HCT116 (cell line): ENCODE data around the gene TEPSIN. TPM values are rescaled to one million over a fixed set of nuclear protein-coding genes. Genes with fewer than 3 reads are reported as not detected.

Source experiments
- ATAC-seq: fragments of 200-7000 bp; cut with Tn5 transposase; 2 replicates; pipeline ENCODE4 v1.9.1; 2020; ENCODE audit warnings: mild to moderate bottlenecking, moderate library complexity
- BruUV-seq: library from RNA; stranded (reverse); fragments of 400-500 nt; replicated peaks from 2 replicates; lab custom pipeline; 2021; lab: Mats Ljungman, UMichigan
- CTCF ChIA-PET: fragments of 300-600 bp; sonication (Branson Sonifier 250); formaldehyde crosslinking; loops from one replicate; lab custom pipeline; 2021; ENCODE audit warnings: antibody characterized with exemption; lab: Charles Lee
- POLR2A ChIA-PET: fragments of 300-600, 350-600 bp; sonication (Branson Sonifier 250); formaldehyde crosslinking; loops from one replicate; lab custom pipeline; 2021; ENCODE audit warnings: antibody characterized with exemption; lab: Charles Lee
- RAD21 ChIA-PET, 2 experiments: fragments of 300-600 bp; sonication (Branson Sonifier 250); formaldehyde crosslinking; loops; one replicate each; lab custom pipeline; 2023; ENCODE audit warnings: low total read pairs in 2 of 2; ENCODE audit not compliant: uncharacterized antibody in 2 of 2, unreplicated experiment in 2 of 2, low non-redundant PET in 1 of 2; lab: Charles Lee
- DNase-seq: peaks from one replicate; pipeline ENCODE4 v3.0.0-alpha.2; 2010; ENCODE audit warnings: low read depth, low spot score
- H2AFZ ChIP-seq: fragments of 200-600 bp; shearing (Covaris generic), sonication (generic); 2 replicates; pipeline ENCODE4 v1.6.1; 2017; ENCODE audit warnings: low read depth, mixed run types, mixed read lengths, antibody characterized with exemption, low read length; ENCODE audit not compliant: poor library complexity, severe bottlenecking
- H3K27ac ChIP-seq: 2 replicates; pipeline ENCODE4 v1.5.1; 2012; ENCODE audit warnings: low read depth, low read length
- H3K27me3 ChIP-seq: fragments of 200-600 bp; sonication (generic); 2 replicates; pipeline ENCODE4 v1.6.1; 2016; ENCODE audit warnings: mixed run types, low read length, mixed read lengths; ENCODE audit not compliant: insufficient read depth
- H3K36me3 ChIP-seq, 2 experiments: fragments of 200-500 bp in 1 of 2; fragments of 200-600 bp in 1 of 2; sonication (Bioruptor generic) in 1 of 2; sonication (generic) in 1 of 2; 2 replicates each; pipeline versions ENCODE4 v1.5.1 to v1.6.1; 2014 to 2016; ENCODE audit warnings: low read length in 2 of 2, inconsistent platforms in 1 of 2, mixed read lengths in 1 of 2, mixed run types in 1 of 2; ENCODE audit not compliant: insufficient read depth in 2 of 2, control insufficient read depth in 1 of 2
- H3K4me1 ChIP-seq, 2 experiments: fragments of 200-600 bp in 1 of 2; sonication (generic) in 1 of 2; 2 replicates each; pipeline versions ENCODE4 v1.5.1 to v1.6.1; 2012 to 2017; ENCODE audit warnings: low read length in 2 of 2, inconsistent platforms in 1 of 2, mild to moderate bottlenecking in 1 of 2, mixed read lengths in 1 of 2, mixed run types in 1 of 2, moderate library complexity in 1 of 2; ENCODE audit not compliant: insufficient read depth in 2 of 2, control insufficient read depth in 1 of 2
- H3K4me2 ChIP-seq: fragments of 200-600 bp; sonication (generic); 2 replicates; pipeline ENCODE4 v1.6.1; 2017; ENCODE audit warnings: mixed run types, low read length, mixed read lengths
- H3K4me3 ChIP-seq, 2 experiments: fragments of 200-600 bp in 1 of 2; sonication (generic) in 1 of 2; replicated peaks in 1 of 2; 2 replicates each; pipeline ENCODE4 v1.5.1; 2011 to 2016; ENCODE audit warnings: low read length in 2 of 2, control low read depth in 1 of 2, low read depth in 1 of 2, mild to moderate bottlenecking in 1 of 2, mixed read lengths in 1 of 2, mixed run types in 1 of 2
- H3K79me2 ChIP-seq: fragments of 200-600 bp; sonication (generic); 2 replicates; pipeline ENCODE4 v1.6.1; 2017; ENCODE audit warnings: mild to moderate bottlenecking, mixed run types, low read length, moderate library complexity, mixed read lengths; ENCODE audit not compliant: insufficient read depth
- H3K9ac ChIP-seq: fragments of 200-600 bp; sonication (generic); 2 replicates; pipeline ENCODE4 v1.6.1; 2016; ENCODE audit warnings: low read length, mixed read lengths
- H3K9me2 ChIP-seq: fragments of 200-600 bp; sonication (generic), shearing (Covaris generic); 2 replicates; pipeline ENCODE4 v1.6.1; 2017; ENCODE audit warnings: mixed run types, mild to moderate bottlenecking, moderate library complexity; ENCODE audit not compliant: insufficient read depth
- H3K9me3 ChIP-seq, 2 experiments: fragments of 200-500 bp in 1 of 2; fragments of 200-600 bp in 1 of 2; sonication (Bioruptor generic) in 1 of 2; sonication (generic) in 1 of 2; 2 replicates each; pipeline ENCODE4 v1.6.1; 2014 to 2017; ENCODE audit warnings: low read length in 2 of 2, mixed read lengths in 2 of 2, inconsistent platforms in 1 of 2, low read depth in 1 of 2, mild to moderate bottlenecking in 1 of 2, mixed run types in 1 of 2, moderate library complexity in 1 of 2; ENCODE audit not compliant: control insufficient read depth in 1 of 2, insufficient read depth in 1 of 2
- H4K20me1 ChIP-seq: fragments of 200-600 bp; sonication (generic), shearing (Covaris generic); 2 replicates; pipeline ENCODE4 v1.6.1; 2017; ENCODE audit warnings: mixed run types, mild to moderate bottlenecking, moderate library complexity; ENCODE audit not compliant: insufficient read depth
- CTCF ChIP-seq, 3 experiments: fragments of 200-600 bp in 1 of 3; sonication (generic) in 1 of 3; IDR thresholded peaks in 2 of 3; conservative IDR thresholded peaks in 1 of 3; 2 replicates each; pipeline ENCODE4 v1.5.1; 2012 to 2017; ENCODE audit warnings: low read depth in 2 of 3, low read length in 2 of 3, antibody characterized with exemption in 1 of 3, borderline replicate concordance in 1 of 3, control low read depth in 1 of 3, mild to moderate bottlenecking in 1 of 3, mixed read lengths in 1 of 3, mixed run types in 1 of 3, moderate library complexity in 1 of 3; ENCODE audit not compliant: insufficient read depth in 1 of 3
- JUND ChIP-seq: IDR thresholded peaks from 2 replicates; pipeline ENCODE4 v1.6.1; 2012
- RAD21 ChIP-seq: IDR thresholded peaks from 2 replicates; pipeline ENCODE4 v1.6.1; 2012; ENCODE audit warnings: low read depth, mild to moderate bottlenecking
- SIN3A ChIP-seq: IDR thresholded peaks from 2 replicates; pipeline ENCODE4 v1.6.1; 2012; ENCODE audit warnings: low read depth
- SRF ChIP-seq: IDR thresholded peaks from 2 replicates; pipeline ENCODE4 v1.6.1; 2012; ENCODE audit warnings: low read depth
- ZFX ChIP-seq: fragments of 450-650 bp; IDR thresholded peaks from 2 replicates; pipeline ENCODE4 v1.6.1; 2017
- intact Hi-C: fragments of 100-400 bp; cut with micrococcal nuclease; formaldehyde crosslinking; loops from 2 replicates; pipeline ENCODE4 v1.10.0; 2022
- total RNA-seq: library from RNA; stranded (reverse); gene quantifications from one replicate; pipeline ENCODE4 v1.2.1, GENCODE V29; 2021; ENCODE audit not compliant: unreplicated experiment
- TF ChIP-seq, protein P1 (sequence below): IDR thresholded peaks from 2 replicates; pipeline ENCODE4 v1.6.1; 2012
- TF ChIP-seq, protein P2 (sequence below): IDR thresholded peaks from 2 replicates; pipeline ENCODE4 v1.6.1; 2011; ENCODE audit warnings: mild to moderate bottlenecking, low read length, moderate library complexity; ENCODE audit not compliant: insufficient replicate concordance; ENCODE audit errors: extremely low read depth

The TEPSIN gene
- total RNA-seq, 1 experiment from 2014 or later: 50.6 TPM

GRCh38 chr17:81199482-81199830, 39.4 kb downstream of the TEPSIN start:
- BruUV-seq: no TSS peak
- RAD21 ChIA-PET: no interaction called here
- peaks cover 0 to 8% of the 10 kb centered on the region in 2 experiments; a peak in 1 of 4 replicates for H3K4me1 ChIP-seq
- no peaks in the 10 kb centered on the region for H3K9me3 ChIP-seq
- DNase-seq (no peak), ATAC-seq (no peak)
- TF ChIP-seq SRF: no peak
- TF ChIP-seq, protein P1, sequence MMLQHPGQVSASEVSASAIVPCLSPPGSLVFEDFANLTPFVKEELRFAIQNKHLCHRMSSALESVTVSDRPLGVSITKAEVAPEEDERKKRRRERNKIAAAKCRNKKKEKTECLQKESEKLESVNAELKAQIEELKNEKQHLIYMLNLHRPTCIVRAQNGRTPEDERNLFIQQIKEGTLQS: no peak
- no peaks in the 10 kb centered on the region for H3K9me2 ChIP-seq
- H3K27me3 ChIP-seq: no peaks in the 10 kb centered on the region
- H3K79me2 ChIP-seq: no peaks in the 10 kb centered on the region
- no peak overlapping the region for H3K4me3 ChIP-seq
- H3K4me2 ChIP-seq: no peak overlapping the region
- no peaks in the 10 kb centered on the region for H4K20me1 ChIP-seq
- H2AFZ ChIP-seq: no peak overlapping the region
- H3K9ac ChIP-seq: no peak overlapping the region
- intact Hi-C loops: no loop called here
- H3K36me3 ChIP-seq: peaks cover 2 to 8% of the 10 kb centered on the region in 2 experiments
- POLR2A ChIA-PET: no interaction called here
- CTCF ChIA-PET: no interaction called here
- H3K27ac ChIP-seq: no peak overlapping the region

DNA sequence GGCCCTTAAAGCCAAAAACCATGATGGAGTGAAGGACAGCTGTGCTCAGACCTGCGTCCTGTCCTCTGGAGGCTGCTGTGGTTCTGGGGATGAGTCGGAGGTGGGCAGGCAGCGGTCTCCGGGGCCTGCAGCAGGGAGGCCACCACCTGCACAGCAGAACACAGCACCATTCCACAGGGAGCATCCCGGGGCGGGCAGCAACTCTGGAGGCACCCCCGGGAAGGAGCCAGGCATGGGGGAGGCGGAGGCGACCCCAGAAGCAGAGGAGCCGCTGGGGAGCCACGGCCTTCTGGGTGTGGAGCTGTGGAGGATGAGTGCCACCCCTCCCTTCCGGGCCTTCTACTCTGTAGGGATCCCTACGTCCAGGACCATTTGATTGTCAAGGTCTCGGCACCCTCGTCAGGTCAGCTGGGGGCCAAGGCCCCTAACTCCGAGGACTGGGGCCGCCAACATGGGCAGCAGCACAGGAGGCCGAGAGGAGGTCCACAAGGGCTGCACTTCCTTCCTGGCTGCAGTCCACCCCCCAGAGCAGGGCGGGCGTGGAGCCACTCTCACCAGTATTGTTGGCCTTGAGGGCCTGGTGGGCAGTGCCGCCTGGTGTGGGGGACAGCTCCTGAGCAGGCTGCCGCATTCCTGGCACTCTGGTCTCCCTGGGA, 39.9 kb downstream of the TEPSIN start:
- Histone ChIP-seq H2AFZ (no peak overlapping the region), H3K4me1 (peaks cover 0 to 8% of the 10 kb centered on the region in 2 experiments; a peak in 1 of 4 replicates), H3K36me3 (peaks cover 3 to 8% of the 10 kb centered on the region in 2 experiments), H3K9me2 (no peaks in the 10 kb centered on the region), H3K4me2 (no peak overlapping the region), H3K9me3 (no peaks in the 10 kb centered on the region), H3K27me3 (no peaks in the 10 kb centered on the region), H4K20me1 (no peaks in the 10 kb centered on the region), H3K9ac (no peak overlapping the region), H3K79me2 (no peaks in the 10 kb centered on the region), H3K27ac (no peak overlapping the region), H3K4me3 (no peak overlapping the region)
- no peak for DNase-seq
- no peak for TF ChIP-seq SIN3A
- no peak for TF ChIP-seq RAD21
- TF ChIP-seq JUND: no peak
- TF ChIP-seq, protein P2, sequence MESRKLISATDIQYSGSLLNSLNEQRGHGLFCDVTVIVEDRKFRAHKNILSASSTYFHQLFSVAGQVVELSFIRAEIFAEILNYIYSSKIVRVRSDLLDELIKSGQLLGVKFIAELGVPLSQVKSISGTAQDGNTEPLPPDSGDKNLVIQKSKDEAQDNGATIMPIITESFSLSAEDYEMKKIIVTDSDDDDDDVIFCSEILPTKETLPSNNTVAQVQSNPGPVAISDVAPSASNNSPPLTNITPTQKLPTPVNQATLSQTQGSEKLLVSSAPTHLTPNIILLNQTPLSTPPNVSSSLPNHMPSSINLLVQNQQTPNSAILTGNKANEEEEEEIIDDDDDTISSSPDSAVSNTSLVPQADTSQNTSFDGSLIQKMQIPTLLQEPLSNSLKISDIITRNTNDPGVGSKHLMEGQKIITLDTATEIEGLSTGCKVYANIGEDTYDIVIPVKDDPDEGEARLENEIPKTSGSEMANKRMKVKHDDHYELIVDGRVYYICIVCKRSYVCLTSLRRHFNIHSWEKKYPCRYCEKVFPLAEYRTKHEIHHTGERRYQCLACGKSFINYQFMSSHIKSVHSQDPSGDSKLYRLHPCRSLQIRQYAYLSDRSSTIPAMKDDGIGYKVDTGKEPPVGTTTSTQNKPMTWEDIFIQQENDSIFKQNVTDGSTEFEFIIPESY: no peak
- no peak for TF ChIP-seq ZFX
- no peak for TF ChIP-seq CTCF (IDR thresholded peaks at IDR 0.05 in 2 of 3, conservative IDR thresholded peaks at IDR 0.05 in 1 of 3; ENCODE audit: borderline replicate concordance in 1 of 3, insufficient read depth in 1 of 3, low read depth in 2 of 3, low read length in 2 of 3)
- intact Hi-C loops: no loop called here
- ChIA-PET POLR2A (no interaction called here), RAD21 (no interaction called here), CTCF (interaction anchor here (1.1 kb wide), 1 partner anchor 24 kb away, joined by 3 read pairs; no protein-coding TSS in a partner anchor)
- no TSS peak for BruUV-seq
- no peak for ATAC-seq
